Stromal cell of bone marrow (primary cell): ENCODE results near the gene DEFB123.
"Not testable (repeated sequence)": the region's sequence is repeated elsewhere in the genome, so short reads cannot be mapped to it uniquely, and the experiment has no call there.

Experiments used
- DNase-seq: peaks from one replicate; pipeline ENCODE4 v3.0.0-alpha.2; 2012; ENCODE audit warnings: low read depth

DEFB123 gene, protein sequence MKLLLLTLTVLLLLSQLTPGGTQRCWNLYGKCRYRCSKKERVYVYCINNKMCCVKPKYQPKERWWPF

DNA sequence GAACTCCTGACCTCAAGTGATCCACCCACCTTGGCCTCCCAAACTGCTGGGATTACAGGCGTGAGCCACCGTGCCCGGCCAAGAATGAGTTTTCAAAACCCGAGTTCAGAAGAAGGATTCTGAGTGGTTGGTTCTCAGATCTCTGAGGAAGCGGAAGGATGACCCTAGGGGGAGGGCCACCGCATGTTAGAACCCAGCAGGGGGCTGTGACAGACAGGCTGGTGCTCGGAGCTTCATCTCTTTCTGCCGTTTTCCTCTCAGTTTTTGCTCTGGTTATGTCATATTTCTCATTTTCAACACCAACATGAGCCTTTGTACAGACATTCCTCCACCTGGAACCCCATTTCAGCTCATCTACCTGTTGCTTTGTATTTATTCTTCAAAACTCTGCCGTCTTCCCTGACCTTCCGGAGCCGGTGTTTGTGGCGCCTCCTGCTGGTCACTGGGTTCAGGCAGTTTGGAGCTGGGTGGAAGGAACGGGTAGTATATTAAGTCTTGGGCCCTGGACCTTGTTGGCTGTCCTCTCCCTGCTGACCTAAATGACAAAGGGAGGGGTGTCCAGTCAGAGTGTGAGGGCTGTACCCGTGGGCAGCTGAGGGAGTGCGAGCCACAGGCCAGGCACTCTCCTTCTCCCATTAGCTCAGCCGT, at the start of gene DEFB123:
Gene DEFB123 (plus strand): TSS at position 621 of the 648 bp plus-strand sequence. CDS start 67 bp downstream, outside the sequence.
- no peak for DNase-seq

- DNase-seq = no peak
Measured at GRCh38 chr20:31392836-31393235, 47.6 kb upstream of the DEFB123 start.

- no peak for DNase-seq
Measured at GRCh38 chr20:31394900-31395299, 45.5 kb upstream of the DEFB123 start.

DNA sequence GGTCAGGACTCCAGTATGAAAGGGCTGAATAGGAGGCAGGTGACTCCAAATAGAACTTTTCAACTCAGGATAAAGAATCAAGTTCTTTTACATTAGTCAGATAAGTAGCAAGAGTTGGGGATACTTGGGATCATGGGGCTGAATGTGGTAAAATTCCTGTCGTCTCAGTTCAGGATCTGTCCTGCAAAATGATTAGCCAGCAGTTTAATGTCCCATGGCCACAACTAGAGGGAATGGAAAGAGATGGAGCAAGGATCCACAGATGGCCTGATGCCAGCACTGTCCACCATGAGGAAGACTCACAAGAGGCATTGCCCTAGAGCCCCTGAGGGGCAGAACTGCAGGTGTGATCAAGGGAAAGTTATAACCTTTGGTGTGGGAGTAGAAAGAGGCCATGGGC, 36.5 kb upstream of the DEFB123 start:
- no peak for DNase-seq

DNA sequence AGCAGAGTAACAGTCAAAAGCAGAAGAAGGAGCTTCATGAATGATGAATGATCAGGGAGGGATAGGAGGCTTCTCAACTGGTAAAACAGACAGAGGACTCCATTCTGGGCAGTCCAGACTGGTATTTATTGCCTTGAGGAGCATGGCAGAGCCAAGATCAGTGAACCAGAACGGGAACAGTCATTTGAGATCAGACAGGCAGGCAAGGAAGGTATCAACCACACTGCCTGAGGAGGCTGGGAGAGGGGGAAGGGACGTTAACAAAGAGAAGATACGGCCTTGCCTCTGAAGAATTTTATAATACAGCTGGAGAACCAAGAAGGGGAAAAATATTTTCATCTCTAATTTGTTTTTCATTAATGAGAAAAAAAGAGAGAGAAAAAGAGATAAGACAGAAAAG, 34.3 kb upstream of the DEFB123 start, which contains the start of gene DEFB121:
Gene DEFB121 (minus strand): TSS at position 101 of the 400 bp plus-strand sequence. CDS start 63 bp downstream, at position 38.
- no peak for DNase-seq

- no peak for DNase-seq
Measured at GRCh38 chr20:31410011-31410410, 30.4 kb upstream of the DEFB123 start.

GRCh38 chr20:31414381-31414780, 26.1 kb upstream of the DEFB123 start:
- no peak for DNase-seq

- no peak for DNase-seq
Measured at GRCh38 chr20:31415653-31416052, 24.8 kb upstream of the DEFB123 start.

- DNase-seq = no peak
Measured at GRCh38 chr20:31418307-31418706, 22.1 kb upstream of the DEFB123 start.

GRCh38 chr20:31425797-31426196, 14.6 kb upstream of the DEFB123 start:
- no peak for DNase-seq

- not testable (repeated sequence) for DNase-seq
Measured at GRCh38 chr20:31426891-31427551, 13.4 kb upstream of the DEFB123 start.

DNA sequence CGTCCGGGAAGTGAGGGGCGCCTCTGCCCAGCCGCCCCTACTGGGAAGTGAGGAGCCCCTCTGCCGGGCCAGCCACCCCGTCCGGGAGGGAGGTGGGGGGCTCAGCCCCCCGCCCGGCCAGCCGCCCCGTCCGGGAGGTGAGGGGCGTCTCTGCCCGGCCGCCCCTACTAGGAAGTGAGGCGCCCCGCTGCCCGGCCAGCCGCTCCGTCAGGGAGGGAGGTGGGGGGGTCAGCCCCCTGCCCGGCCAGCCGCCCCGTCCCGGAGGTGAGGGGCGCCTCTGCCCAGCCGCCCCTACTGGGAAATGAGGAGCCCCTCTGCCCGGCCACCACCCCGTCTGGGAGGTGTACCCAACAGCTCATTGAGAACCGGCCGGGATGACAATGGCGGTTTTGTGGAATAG, 12.9 kb upstream of the DEFB123 start:
- not testable (repeated sequence) for DNase-seq

GRCh38 chr20:31430568-31431115, 9.8 kb upstream of the DEFB123 start:
- no peak for DNase-seq

- DNase-seq = no peak
Measured at GRCh38 chr20:31446084-31446819, 5.8 kb downstream of the DEFB123 start.

DNA sequence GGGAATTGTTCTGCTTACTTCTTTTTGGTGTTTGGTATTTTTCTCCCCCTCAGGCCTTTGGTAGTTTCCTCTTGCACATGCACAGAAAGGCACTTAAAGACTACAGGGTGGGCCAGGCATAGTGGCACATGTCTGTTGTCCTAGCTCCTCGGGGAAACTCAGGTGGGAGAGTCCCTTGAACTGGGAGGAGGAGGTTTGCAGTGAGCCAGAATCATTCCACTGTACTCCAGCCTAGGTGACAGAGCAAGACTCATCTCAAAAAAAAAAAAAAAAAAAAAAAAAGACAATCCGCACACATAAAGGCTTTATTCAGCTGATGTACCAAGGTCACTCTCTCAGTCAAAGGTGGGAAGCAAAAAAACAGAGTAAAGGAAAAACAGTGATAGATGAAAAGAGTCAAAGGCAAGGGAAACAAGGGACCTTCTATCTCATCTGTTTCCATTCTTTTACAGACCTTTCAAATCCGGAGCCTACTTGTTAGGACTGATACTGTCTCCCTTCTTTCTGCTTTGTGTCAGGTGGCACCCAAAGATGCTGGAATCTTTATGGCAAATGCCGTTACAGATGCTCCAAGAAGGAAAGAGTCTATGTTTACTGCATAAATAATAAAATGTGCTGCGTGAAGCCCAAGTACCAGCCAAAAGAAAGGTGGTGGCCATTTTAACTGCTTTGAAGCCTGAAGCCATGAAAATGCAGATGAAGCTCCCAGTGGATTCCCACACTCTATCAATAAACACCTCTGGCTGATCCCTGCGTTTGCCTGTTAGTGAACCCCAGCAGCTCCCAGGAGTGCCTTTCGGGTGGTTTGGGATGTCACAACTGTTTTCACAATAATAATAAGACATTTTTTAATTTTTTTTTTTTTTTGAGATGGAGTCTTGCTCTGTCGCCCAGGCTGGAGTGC, 9.3 kb downstream of the DEFB123 start:
- DNase-seq = no peak

DNA sequence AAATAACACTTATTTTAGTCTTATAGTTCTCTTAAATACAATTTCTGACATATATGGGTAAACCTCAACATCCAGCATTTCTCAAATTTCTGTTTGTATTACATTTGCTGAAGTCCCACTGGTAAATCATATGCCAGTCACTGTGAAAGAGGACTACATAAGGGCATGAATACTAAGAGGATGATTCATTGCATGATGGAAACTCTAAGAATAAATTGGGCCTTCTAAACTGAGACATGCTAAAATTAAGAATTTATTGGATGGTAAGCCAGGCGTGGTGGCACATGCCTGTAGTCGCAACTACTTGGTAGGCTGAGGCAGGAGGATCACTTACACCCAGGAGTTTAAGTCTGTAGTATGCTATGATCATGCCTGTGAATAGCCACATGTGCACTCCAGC, 12.1 kb downstream of the DEFB123 start:
- DNase-seq = peak; percentile 16

GRCh38 chr20:31454361-31454760, 13.9 kb downstream of the DEFB123 start:
- DNase-seq = no peak

GRCh38 chr20:31470946-31471345, 30.5 kb downstream of the DEFB123 start:
- not testable (repeated sequence) for DNase-seq

DNA sequence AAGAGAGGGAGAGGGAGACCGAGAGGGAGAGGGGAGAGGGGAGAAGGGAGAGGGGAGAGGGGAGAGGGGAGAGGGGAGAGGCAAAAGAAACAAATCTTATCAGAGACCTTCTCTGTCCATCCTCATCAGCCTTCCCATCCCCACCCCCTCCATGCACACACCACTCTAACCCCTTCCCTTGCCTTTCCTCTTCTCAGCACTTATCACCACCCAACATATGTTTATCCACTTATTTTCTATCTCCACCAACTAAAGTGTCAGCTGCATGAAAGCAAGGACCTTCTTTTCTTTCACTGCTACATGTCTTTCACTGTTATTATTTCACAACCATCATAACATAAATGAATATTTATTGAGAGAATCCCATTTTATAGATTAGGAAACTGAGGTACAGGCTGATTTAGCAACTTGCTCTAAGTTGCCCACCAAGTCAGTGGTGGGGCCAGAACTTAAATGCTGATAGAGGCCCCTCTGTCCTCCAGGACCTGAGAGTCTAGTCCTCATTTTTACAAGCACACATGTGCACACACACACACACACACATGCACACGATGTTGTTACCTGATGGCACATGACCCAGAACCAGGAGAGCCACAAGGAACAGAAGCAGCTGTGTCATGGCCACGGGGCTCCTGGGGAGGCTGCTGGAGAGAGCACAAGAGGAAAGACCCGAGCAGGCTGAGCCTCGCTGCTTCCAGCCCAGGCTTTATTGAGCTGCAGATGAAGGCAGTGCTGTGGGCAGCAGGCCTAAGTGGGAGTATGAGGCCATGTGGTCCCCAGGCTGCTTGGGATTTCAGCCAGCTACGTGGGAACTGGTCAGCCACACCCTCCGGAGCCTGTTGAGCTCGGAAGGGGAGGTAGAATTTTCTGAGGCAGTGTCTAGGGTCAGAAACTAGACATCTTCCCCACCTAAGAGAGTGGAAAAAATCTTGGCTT, 32.2 kb downstream of the DEFB123 start:
- no peak for DNase-seq
